ENCODE results near the gene PRKCB. TPM values are rescaled to one million over a fixed set of nuclear protein-coding genes. Genes with fewer than 3 reads are reported as not detected.

PRKCB gene
- total and polyA plus RNA-seq, 5 donors: 0.41 to 4.1 (median 3.6) TPM

- no peaks in the 10 kb centered on the region for H3K9me3 ChIP-seq (ENCODE audit: control insufficient read depth, low read length)
- no peaks in the 10 kb centered on the region for H3K4me1 ChIP-seq (ENCODE audit: control insufficient read depth, insufficient read depth, low read length)
- no peaks in the 10 kb centered on the region for H3K27me3 ChIP-seq (ENCODE audit: control insufficient read depth, insufficient read depth)
- intact Hi-C loops (cut with DNase I): no loop called here
- ATAC-seq (no peak), DNase-seq (no peak)
- no peak overlapping the region for H3K27ac ChIP-seq (ENCODE audit: low read length)
- no peak overlapping the region for H3K4me3 ChIP-seq (ENCODE audit: low read length)
Observed at GRCh38 chr16:23895052-23895451, 59.3 kb downstream of the PRKCB start.

DNA sequence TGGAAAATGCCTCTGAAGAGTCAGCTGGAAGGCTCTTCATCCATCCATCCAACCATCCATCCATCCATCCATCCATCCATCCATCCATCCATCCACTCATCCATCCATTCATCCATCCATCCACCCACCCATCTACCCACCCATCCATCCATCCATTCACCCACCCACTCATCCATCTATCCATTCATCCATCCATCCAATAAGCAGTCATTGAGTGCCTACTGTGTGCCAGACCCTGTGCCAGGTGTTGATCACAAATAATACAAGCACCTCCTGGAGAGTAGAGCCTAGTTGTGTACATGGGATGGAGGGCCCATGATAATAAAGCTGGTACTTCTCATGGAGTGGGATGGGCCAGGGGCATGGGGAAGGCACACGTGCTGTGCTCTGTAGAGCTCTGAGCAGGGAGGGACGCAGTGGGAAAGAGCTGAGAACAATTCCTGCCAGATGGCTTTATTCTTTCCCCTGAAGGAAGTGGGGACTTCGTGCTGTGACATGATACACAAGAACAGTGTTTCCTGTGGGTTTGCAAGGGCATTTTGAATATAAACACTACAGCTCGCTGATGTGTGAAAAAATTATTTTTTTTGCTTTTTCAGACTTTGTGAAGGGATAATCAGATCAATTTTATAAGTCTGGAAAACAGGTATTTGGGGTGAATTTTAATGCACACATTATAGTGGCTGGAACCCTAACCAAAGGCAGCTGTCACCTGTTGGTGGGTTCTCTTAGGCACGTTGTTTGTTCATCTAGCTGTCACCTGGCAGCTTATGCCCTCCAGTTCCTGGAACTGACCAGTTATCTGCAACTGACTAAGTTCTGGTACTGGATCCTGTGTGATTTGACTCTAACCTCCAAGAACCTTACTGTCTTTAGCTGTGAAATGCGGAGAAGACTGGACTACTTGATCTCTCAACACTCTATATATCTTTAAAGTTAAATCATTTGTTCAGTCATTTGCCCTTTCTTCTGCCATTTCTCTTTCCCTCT, 61.3 kb downstream of the PRKCB start:
- Histone ChIP-seq H3K27me3 (ENCODE audit: control insufficient read depth, insufficient read depth) (no peaks in the 10 kb centered on the region), H3K27ac (ENCODE audit: low read length) (no peak overlapping the region), H3K4me1 (ENCODE audit: control insufficient read depth, insufficient read depth, low read length) (peaks cover 2% of the 10 kb centered on the region), H3K4me3 (ENCODE audit: low read length) (no peak overlapping the region), H3K9me3 (ENCODE audit: control insufficient read depth, low read length) (no peaks in the 10 kb centered on the region)
- DNase-seq (no peak), ATAC-seq (no peak)
- WGBS: 55% methylated on average over 6 of the region's 6 CpGs
- intact Hi-C loops (cut with DNase I): no loop called here

DNA sequence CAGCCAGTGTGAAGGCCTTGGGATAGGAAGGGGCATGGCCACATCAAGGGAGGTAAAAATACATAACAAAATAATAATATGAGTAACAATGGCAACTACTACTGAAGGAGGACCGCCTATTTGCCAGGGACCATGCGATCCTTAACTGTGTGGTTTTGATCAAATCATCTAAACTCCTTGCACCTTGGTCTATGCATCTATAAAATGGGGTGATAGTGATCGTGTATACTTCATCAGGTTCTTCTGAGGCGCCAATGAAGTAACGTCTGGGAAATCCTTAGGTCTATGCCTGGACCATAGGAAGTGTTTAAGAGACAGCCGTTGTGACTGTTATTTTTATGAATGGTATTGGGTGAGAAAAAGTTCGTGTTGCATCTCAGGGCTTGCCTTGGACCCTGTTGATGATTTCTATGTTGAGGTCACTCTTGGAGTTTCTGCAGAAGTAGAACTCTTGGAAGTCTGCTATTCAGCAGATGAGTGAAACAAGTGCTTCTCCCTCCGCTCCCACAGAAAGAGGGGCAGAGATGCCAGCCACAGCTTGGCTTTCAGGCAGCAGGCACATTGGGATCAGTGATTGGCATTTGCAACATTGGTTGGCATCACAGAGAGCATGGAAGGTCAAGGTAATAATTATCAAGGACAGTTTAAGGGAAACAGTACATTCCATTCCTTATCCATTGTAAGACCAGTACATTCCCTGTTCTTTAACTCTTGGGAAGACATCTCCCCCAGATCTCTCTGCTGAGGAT, 63.1 kb downstream of the PRKCB start:
- Histone ChIP-seq H3K9me3 (ENCODE audit: control insufficient read depth, low read length) (no peaks in the 10 kb centered on the region), H3K27ac (ENCODE audit: low read length) (no peak overlapping the region), H3K4me3 (ENCODE audit: low read length) (no peak overlapping the region), H3K4me1 (ENCODE audit: control insufficient read depth, insufficient read depth, low read length) (peaks cover 4% of the 10 kb centered on the region), H3K27me3 (ENCODE audit: control insufficient read depth, insufficient read depth) (no peaks in the 10 kb centered on the region)
- ATAC-seq (no peak), DNase-seq (no peak)
- intact Hi-C loops (cut with DNase I): no loop called here
- WGBS: 91% methylated on average over 8 of the region's 8 CpGs

GRCh38 chr16:23899869-23900268, 64.1 kb downstream of the PRKCB start:
- Histone ChIP-seq H3K27ac (ENCODE audit: low read length) (no peak overlapping the region), H3K9me3 (ENCODE audit: control insufficient read depth, low read length) (no peaks in the 10 kb centered on the region), H3K4me1 (ENCODE audit: control insufficient read depth, insufficient read depth, low read length) (peaks cover 4% of the 10 kb centered on the region), H3K4me3 (ENCODE audit: low read length) (no peak overlapping the region), H3K27me3 (ENCODE audit: control insufficient read depth, insufficient read depth) (no peaks in the 10 kb centered on the region)
- intact Hi-C loops (cut with DNase I): no loop called here
- ATAC-seq (no peak), DNase-seq (no peak)
- 76% methylated on average over 2 of the region's 2 CpGs for WGBS

- intact Hi-C loops (cut with DNase I): no loop called here
- Histone ChIP-seq H3K9me3 (ENCODE audit: control insufficient read depth, low read length) (no peaks in the 10 kb centered on the region), H3K4me3 (ENCODE audit: low read length) (no peak overlapping the region), H3K4me1 (ENCODE audit: control insufficient read depth, insufficient read depth, low read length) (peaks cover 4% of the 10 kb centered on the region), H3K27ac (ENCODE audit: low read length) (no peak overlapping the region), H3K27me3 (ENCODE audit: control insufficient read depth, insufficient read depth) (no peaks in the 10 kb centered on the region)
- 54% methylated on average over 7 of the region's 7 CpGs for WGBS
- DNase-seq: no peak
- ATAC-seq: no peak
Observed at GRCh38 chr16:23900480-23901177, 64.8 kb downstream of the PRKCB start.

DNA sequence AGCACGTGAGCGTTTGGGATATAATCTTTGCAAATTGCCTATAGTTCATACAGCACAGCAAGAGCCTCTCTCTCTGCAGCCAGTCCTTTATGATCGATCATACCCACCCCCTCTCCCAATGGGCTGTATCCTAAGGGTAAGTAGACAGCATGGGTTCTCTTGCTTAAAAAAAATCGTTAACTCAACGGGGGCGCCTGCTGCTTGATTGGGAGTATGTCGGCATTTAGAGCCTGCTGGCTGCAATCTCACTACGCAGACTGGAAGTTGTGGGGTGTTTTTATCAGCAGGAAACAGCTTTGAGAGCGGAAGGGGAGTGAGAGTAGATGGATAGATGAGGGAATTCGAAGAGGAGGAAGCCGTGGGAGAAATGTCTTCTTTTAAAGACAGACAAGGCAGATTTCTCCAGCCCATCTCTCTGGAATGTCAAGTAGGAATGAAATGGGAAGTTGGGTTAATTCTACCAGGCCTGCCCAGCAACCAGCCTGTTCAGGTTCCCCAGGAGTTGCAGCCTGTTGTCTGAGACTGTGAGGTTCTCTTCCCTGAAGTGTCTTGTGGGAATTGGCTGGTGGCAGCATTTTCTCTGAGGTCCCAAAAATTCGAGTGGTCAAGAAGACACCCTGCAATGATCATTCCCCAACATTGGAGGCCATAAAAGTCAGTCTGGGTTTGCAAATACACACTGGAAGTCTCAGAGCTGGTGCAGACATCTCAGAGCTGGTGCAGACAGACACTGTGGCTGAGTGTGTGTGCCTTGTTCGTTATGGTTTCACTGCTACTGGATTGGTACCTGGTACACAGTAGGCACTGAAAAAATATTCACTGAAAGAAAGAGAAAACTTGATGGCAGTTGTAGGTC, 65.6 kb downstream of the PRKCB start:
- 13% methylated on average over 13 of the region's 13 CpGs for WGBS
- Histone ChIP-seq H3K4me3 (ENCODE audit: low read length) (no peak overlapping the region), H3K27ac (ENCODE audit: low read length) (no peak overlapping the region), H3K27me3 (ENCODE audit: control insufficient read depth, insufficient read depth) (no peaks in the 10 kb centered on the region), H3K4me1 (ENCODE audit: control insufficient read depth, insufficient read depth, low read length) (peaks cover 4% of the 10 kb centered on the region), H3K9me3 (ENCODE audit: control insufficient read depth, low read length) (no peaks in the 10 kb centered on the region)
- peak in 2 of 3 donors; percentile 20 to 33 for DNase-seq
- intact Hi-C loops (cut with DNase I): no loop called here
- peak in 1 of 2 donors; percentile 84 for ATAC-seq

DNA sequence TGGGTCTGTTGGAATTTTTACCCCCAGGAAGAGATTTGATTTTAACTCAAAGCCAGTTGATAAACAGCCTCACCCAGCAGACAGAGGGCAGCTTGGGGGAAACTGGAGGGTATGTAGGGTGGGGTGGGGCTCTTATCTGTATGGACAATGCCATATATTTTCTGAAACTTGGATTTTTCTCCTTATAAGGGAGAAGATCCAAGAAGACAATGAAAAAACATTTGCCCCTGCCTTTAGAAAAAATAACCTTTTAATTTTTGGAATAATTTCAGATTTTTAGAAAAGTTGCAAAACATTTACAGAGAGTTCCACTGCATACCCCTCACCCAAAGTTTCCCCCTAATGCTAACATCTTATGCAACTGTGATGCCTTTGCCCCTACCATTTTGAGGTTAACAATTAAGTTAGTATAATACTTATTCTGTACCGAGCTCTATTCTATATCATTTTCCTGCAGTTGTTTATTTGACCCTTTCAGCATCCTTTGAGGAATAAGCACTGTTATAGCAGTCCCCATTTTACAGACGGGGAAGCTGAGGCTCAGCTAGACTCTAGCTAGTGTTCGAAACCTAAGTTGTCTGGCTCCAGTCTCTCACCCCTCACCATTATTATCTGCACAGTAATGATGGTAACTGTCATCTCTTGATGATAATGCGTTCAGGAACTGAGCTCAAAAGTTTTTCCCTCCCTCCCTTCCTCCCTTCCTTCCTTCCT, 66.4 kb downstream of the PRKCB start:
- H3K4me1 ChIP-seq (ENCODE audit: control insufficient read depth, insufficient read depth, low read length): peaks cover 4% of the 10 kb centered on the region
- intact Hi-C loops (cut with DNase I): no loop called here
- DNase-seq (no peak), ATAC-seq (no peak)
- 71% methylated on average over 4 of the region's 4 CpGs for WGBS
- H3K27ac ChIP-seq (ENCODE audit: low read length): no peak overlapping the region
- H3K4me3 ChIP-seq (ENCODE audit: low read length): no peak overlapping the region
- no peaks in the 10 kb centered on the region for H3K9me3 ChIP-seq (ENCODE audit: control insufficient read depth, low read length)
- H3K27me3 ChIP-seq (ENCODE audit: control insufficient read depth, insufficient read depth): no peaks in the 10 kb centered on the region

- no peaks in the 10 kb centered on the region for H3K27me3 ChIP-seq (ENCODE audit: control insufficient read depth, insufficient read depth)
- H3K4me3 ChIP-seq (ENCODE audit: low read length): no peak overlapping the region
- ATAC-seq (no peak), DNase-seq (no peak)
- H3K27ac ChIP-seq (ENCODE audit: low read length): no peak overlapping the region
- peaks cover 4% of the 10 kb centered on the region for H3K4me1 ChIP-seq (ENCODE audit: control insufficient read depth, insufficient read depth, low read length)
- no peaks in the 10 kb centered on the region for H3K9me3 ChIP-seq (ENCODE audit: control insufficient read depth, low read length)
- intact Hi-C loops (cut with DNase I): no loop called here
- whole genome bisulfite sequencing: 70% methylated on average over 8 of the region's 8 CpGs
Observed at GRCh38 chr16:23902748-23903414, 67.1 kb downstream of the PRKCB start.

DNA sequence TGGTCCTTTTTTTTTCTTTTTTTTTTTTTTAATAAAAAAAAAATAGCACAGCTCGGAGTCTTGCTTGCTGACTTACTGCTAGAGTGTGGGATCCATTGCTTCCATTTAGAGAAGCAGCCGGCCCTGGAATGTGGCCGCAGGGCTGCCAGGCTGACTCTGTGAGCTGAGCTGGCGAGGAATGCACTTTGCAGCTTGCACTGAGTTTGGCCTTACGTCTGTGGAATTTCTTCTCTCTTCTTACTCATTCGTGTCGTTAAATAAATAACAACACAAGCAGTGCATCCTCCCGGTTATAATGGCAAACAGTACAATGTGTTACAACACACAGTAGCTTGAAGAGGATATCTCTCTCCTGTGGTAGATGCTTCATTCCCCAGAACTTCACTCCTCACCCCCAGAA, 69.2 kb downstream of the PRKCB start:
- no peaks in the 10 kb centered on the region for H3K27me3 ChIP-seq (ENCODE audit: control insufficient read depth, insufficient read depth)
- peaks cover 4% of the 10 kb centered on the region for H3K4me1 ChIP-seq (ENCODE audit: control insufficient read depth, insufficient read depth, low read length)
- intact Hi-C loops (cut with DNase I): no loop called here
- DNase-seq: peak; percentile 20 to 67 (median 63)
- H3K27ac ChIP-seq (ENCODE audit: low read length): no peak overlapping the region
- WGBS: 25% methylated on average over 8 of the region's 8 CpGs
- peak; percentile 50 to 85 for ATAC-seq
- no peaks in the 10 kb centered on the region for H3K9me3 ChIP-seq (ENCODE audit: control insufficient read depth, low read length)
- no peak overlapping the region for H3K4me3 ChIP-seq (ENCODE audit: low read length)
